GM18507 (cell line): ENCODE measurements around the gene ESYT3.
"Not testable (repeated sequence)": the region's sequence is repeated elsewhere in the genome, so short reads cannot be mapped to it uniquely, and the experiment has no call there.

ENCODE experiments used
- DNase-seq: peaks from one replicate; pipeline ENCODE4 v3.0.0; 2011; ENCODE audit warnings: low read depth; ENCODE audit not compliant: insufficient read length; ENCODE audit errors: extremely low spot score
- FAIRE-seq: peaks from 2 replicates; lab custom pipeline; 2011; peaks lifted over from hg19 to GRCh38; lab: Jason Lieb, UNC

The ESYT3 gene

DNA sequence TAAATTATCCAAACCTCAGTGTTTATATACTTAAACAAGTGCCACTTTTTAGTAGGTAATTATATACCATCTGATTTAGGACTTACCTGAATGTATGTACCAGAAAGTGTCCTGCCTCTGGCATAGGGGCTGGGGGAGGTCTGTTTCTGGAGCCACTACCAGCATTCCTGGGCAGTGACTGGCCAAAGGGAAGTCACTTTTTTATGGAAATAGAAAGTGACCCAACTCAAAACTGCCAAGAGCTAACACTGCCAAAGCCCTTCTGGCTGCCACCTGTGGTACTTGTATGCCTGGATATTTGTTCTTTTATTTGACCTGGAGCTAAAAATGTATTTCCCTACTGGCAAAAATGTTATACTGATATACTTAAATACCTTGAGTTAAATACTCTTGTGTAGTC lies 42.7 kb downstream of the ESYT3 start:
- FAIRE-seq (no peak), DNase-seq (no peak)

DNA sequence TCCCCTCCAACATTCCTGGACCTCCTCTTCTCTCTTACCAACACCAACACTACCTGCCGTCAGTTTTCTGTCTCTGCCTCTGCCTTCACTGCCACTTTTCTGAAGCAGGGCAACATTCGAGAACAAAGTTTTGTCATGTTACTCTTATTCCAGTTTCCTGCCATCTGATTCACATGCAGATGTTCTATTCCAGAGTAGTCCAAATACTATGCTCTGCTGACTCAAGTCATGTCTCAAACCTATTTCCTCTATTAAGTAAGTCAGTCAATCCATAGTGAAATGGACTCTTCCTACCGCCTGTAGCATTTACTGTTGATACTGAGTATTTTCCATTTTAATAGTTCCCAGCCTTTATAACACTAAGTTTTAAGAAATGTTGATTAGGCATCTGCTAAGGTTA lies 43.4 kb downstream of the ESYT3 start:
- DNase-seq (no peak), FAIRE-seq (no peak)

DNA sequence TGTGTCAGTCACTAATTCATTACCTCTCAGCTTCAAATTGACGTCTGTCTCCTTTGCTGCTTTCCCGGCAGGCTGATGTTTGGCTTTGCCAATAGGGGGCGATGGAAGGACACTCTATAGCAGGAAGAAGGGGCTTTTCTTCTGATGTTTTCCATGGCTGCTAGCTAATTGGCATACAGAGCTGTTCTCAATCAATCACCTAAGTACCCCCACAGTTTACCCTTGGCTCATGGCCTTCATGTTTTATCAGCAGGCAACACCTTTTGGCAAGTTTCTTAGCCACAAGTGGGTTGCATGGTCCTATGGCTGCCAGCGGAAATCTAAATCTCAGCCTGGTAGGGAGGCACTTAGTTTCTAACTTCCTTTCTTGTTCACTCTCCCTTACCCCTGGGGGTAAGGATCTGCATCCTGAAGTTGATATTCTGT lies 45.0 kb downstream of the ESYT3 start:
- DNase-seq (peak; percentile 32), FAIRE-seq (peak; percentile 88)

DNA sequence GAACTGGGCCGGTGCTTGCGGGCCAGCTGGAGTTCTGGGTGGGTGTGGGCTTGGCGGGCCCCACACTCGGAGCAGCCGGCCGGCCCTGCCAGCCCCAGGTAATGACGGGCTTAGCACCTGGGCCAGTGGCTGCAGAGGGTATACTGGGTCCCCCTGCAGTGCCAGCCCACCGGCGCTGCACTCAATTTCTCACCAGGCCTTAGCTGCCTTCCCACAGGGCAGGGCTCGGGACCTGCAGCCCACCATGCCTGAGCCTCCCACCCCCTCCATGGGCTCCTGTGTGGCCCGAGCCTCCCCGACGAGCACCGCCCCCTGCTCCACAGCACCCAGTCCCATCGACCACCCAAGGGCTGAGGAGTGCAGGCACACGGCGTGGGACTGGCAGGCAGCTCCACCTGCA lies 50.3 kb downstream of the ESYT3 start:
- FAIRE-seq, DNase-seq: not testable (repeated sequence)

- DNase-seq, FAIRE-seq: not testable (repeated sequence)
Observed at GRCh38 chr3:138486580-138486979, 52.2 kb downstream of the ESYT3 start.

GRCh38 chr3:138491971-138492370 lies 57.6 kb downstream of the ESYT3 start:
- DNase-seq (no peak), FAIRE-seq (no peak)

DNA sequence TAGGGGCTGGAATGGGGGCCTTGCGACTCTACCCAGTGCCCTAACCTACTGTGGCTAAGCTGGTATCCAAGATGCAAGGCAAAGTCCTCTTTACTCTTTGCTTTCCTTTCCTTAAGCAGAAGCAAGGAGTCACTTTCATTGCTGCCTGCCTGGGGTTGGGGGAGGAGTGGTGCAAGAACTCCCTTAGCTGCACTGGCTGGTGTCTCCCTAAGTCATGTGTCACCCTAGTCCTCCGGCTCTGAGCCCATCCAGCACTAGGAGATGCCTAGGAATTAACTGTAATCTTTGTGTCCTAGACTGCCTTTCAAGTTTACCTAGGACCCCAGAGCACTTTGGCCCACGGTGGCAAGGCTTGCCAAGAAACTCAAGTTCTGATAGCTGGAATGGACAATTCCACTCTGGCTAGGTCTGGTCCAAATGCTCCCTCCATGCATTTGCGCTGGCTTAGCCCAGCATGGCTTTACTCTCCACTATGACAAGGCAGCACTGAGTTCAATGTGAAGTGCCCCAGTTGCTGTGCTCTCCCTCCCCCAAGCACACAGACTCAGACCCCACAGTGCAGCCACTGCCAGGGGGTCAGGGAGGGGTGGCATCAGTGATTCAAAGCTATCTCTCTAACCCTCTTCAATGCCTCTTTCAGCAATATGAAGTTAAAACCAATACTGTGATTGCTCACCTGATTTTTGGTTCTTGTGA lies 58.7 kb downstream of the ESYT3 start:
- FAIRE-seq (no peak), DNase-seq (no peak)

DNA sequence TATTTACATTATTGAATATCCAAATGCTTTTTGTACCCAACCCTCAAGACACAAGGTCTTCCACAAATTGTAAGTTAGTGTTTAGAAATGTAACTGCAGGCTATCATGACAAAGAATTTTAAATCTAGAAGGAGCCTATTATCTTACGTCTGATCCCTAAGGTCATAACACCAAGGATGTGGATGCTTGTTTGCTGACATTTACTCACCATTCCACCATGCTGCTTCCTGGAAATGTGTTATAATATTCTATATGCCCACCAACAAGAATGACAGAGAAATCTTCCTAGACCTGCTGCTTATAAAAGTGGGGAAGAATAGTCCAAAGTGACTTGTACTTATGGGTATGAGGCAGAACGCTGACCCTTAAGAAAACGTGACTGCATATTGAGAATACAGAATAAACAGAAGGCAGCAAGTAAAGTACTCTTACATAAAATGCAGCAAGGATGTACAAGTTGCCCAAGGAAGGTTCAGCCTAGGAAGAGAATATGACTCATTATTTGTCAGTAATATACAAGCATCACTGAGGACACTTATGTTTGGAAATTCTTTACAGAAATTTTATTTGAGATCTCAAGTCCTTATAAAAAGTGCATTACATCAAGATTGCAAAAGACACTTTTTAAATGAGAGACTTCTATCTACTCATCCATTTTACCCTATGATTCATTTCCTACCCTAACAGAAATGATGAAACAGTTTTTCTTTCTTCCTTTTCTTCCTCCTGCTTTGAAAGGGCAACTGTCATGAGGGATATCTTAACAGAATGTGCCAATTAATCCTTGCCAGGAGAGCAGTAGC lies 59.6 kb downstream of the ESYT3 start:
- DNase-seq: no peak
- no peak for FAIRE-seq

GRCh38 chr3:138494607-138494929 lies 60.2 kb downstream of the ESYT3 start:
- no peak for FAIRE-seq
- no peak for DNase-seq

DNA sequence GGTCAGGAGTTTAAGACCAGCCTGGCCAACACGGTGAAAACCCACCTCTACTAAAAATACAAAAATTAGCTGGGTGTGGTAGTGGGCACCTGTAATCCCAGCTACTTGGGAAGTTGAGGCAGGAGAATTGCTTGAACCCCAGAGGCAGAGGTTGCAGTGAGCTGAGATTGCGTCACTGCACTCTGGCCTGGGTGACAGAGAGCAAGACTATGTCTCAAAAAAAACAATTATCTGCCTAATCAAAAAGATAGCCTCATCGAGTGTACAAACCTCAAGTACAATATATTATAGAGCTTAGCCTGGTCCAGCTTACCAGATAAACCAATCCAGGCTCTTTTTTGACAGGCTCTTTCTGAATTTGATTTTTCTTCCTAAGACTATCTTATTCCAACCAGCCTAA lies 61.2 kb downstream of the ESYT3 start:
- FAIRE-seq: not testable (repeated sequence)

GRCh38 chr3:138496436-138496835 lies 62.0 kb downstream of the ESYT3 start:
- DNase-seq: no peak
- no peak for FAIRE-seq

More for the DNA sequence above, 61.2 kb downstream of the ESYT3 start:
- not testable (repeated sequence) for DNase-seq

DNA sequence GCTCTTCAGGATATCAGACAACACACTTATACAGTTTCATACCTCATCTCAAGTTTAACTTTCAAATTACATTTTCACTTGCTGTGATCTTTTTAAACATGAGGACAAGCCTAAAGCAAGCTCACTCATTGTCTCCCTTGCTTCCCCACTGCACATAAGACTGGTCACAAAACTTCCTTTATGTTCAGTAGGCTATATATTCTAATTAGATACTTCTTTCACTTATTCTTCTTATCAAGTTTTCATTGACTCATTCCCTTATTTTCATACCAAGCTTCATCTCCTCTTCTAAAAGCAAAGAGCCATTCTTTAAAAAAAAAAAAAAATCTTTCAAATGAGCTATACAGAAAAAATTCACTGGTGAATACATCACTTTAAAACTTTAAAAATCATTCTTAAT lies 62.6 kb downstream of the ESYT3 start:
- DNase-seq (no peak), FAIRE-seq (no peak)

DNA sequence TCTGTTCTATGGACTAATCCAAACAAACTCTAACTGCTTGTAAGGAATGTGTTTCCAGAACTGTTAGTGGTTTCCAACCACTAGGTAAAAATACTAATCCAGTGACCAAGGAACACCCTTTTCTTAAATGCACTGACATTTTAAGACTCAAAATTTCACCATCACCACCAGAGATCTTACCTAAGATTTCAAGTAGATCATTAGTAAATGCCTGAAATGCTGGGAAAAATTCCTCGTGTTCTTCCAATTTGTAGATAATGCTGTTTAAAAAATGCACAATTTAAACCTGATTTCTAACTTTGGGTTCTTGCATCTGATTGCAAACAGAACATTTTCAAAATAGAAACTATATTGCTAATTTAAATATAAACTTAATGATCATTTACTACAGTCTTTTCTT lies 63.4 kb downstream of the ESYT3 start:
- FAIRE-seq (peak; percentile 21), DNase-seq (no peak)

GRCh38 chr3:138498991-138499390 lies 64.6 kb downstream of the ESYT3 start:
- FAIRE-seq: no peak
- DNase-seq: no peak

DNA sequence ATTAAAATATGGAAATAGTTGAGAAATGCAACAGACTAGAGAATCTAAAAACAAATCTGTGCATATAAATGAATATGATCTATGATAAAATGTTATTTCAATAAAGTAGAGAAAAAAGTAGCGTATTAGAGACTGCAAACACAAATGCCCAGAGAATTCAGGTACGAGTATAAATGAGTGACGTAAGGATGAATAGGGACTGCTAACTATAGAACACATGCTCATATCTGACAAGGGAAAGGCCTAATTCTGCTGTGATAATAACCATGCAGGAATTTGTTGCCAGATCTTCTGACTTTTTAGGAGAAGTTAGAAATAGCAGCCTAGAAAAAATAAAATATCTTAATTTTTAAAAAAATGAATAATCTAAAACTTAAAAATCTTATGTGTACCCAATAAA lies 73.1 kb downstream of the ESYT3 start:
- DNase-seq (no peak), FAIRE-seq (no peak)

GRCh38 chr3:138509586-138509985 lies 75.2 kb downstream of the ESYT3 start:
- no peak for FAIRE-seq

GRCh38 chr3:138511945-138512344 lies 77.5 kb downstream of the ESYT3 start:
- no peak for FAIRE-seq

More at GRCh38 chr3:138509586-138509985, 75.2 kb downstream of the ESYT3 start:
- DNase-seq: no peak

GRCh38 chr3:138513090-138513843 lies 78.9 kb downstream of the ESYT3 start:
- DNase-seq: no peak
- FAIRE-seq: peak; percentile 38

More at GRCh38 chr3:138511945-138512344, 77.5 kb downstream of the ESYT3 start:
- DNase-seq: no peak

GRCh38 chr3:138521445-138521844 lies 87.0 kb downstream of the ESYT3 start:
- FAIRE-seq, DNase-seq: not testable (repeated sequence)
